Uterus (tissue), 2 donors: Measurements from ENCODE around the gene TGIF2.

Source experiments
- CTCF ChIP-seq, 4 experiments: fragments of 200-600 bp in 2 of 4; fragments of 450-650 bp in 2 of 4; sonication (generic) in 2 of 4; IDR thresholded peaks; one replicate each; pipeline ENCODE4 v1.5.1; 2016 to 2019; ENCODE audit warnings: antibody characterized with exemption in 4 of 4, mild to moderate bottlenecking in 2 of 4, moderate library complexity in 1 of 4
- POLR2A ChIP-seq, 2 donors: fragments of 450-650 bp; IDR thresholded peaks; one replicate each; pipeline ENCODE4 v1.6.1; 2016; ENCODE audit warnings: antibody characterized with exemption in 2 of 2, mild to moderate bottlenecking in 1 of 2, moderate library complexity in 1 of 2

DNA sequence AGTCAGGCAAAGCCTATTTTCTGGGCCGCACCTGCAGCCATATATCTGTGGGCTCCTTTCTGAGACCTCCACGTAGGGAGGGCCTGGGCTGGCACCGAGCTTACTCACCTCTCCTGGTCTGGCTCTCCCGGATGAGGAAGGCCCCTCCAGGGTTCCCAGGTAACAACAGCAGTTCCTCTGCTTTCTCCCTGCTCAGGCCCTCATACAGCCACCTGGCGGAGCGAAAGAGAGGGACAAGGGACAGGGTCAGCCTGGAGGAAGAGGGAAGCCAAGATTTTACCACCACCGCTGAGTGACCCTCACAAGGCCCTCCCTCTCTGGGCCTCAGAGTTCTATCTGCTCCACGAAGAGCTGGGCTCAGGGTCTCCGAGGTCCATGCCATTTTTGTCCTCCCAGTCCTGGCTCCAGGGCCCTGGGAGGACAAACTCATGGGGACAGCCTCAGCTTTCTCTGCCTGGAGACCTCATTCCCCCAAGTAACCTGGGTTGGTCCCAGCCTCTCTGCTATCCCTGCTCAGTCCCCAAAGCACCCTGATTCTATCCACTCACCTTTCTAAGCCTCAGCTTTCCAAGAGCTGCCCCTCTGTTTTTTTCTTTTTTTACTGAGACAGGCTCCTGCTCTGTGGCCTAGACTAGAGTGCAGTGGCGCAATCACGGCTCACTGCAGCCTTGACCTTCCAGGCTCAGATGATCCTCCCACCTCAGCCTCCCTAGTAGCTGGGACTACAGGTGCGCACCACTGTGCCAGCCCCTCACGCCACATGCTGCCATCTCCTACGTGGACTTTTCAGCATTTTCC lies 59.3 kb downstream of the TGIF2 start:
- TF ChIP-seq POLR2A (IDR thresholded peaks at IDR 0.05) (no peak), CTCF (IDR thresholded peaks at IDR 0.05) (no peak)
